ENCODE results near the gene DUSP12. TPM values are rescaled to one million over a fixed set of nuclear protein-coding genes. Genes with fewer than 3 reads are reported as not detected.
A peak's percentile ranks its signal among the peaks of the same experiment; 100 is the strongest.
"Not testable (repeated sequence)": the region's sequence is repeated elsewhere in the genome, so short reads cannot be mapped to it uniquely, and the experiment has no call there.

DUSP12 gene
- polyA plus RNA-seq, 5 donors: 36.2 to 52.8 (median 47.5) TPM

DNA sequence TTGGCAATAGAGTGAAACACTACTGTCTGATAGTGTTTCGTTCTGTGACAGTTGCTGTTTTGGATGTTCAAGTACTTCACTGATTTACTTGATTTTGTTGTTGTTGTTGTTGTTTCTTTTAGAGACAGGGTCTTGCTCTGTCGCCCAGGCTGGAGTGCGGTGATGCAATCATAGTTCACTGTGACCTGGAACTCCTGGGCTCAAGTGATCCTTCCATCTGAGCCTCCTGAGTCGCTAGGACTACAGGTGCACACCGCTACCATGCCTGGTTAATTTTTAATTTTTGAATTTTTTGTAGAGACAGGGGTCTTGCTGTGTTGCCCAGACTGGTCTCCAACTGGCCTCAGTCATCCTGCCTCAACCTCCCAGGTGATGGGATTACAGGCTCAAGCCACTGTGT, 18.9 kb downstream of the DUSP12 start:
- no peak for DNase-seq

- DNase-seq: no peak
Measured at GRCh38 chr1:161768986-161769672, 19.5 kb downstream of the DUSP12 start.

GRCh38 chr1:161769673-161770045, 20.1 kb downstream of the DUSP12 start:
- not testable (repeated sequence) for DNase-seq

- DNase-seq: no peak
Measured at GRCh38 chr1:161770250-161770649, 20.7 kb downstream of the DUSP12 start.

DNA sequence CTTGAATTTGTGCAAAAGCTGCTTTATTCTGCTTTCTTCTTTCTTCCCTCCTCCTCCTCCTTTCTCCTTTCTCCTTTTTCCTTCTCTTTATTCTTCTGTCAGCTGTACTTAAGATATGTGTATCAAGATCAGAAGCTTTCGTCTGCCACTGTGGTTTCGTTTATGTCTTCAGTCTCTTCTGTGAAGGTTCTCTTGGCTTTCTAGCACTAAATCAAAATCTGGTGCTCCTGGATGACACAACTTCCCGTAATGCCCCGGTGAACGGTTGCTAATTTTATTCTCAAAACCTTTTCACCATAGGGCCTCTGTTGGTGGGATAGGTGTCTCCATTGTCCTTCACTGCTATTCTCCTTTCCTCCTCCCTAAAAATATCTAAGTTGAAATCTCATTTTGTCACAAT, 21.6 kb downstream of the DUSP12 start:
- no peak for DNase-seq

GRCh38 chr1:161771973-161772372, 22.4 kb downstream of the DUSP12 start:
- DNase-seq: no peak

DNA sequence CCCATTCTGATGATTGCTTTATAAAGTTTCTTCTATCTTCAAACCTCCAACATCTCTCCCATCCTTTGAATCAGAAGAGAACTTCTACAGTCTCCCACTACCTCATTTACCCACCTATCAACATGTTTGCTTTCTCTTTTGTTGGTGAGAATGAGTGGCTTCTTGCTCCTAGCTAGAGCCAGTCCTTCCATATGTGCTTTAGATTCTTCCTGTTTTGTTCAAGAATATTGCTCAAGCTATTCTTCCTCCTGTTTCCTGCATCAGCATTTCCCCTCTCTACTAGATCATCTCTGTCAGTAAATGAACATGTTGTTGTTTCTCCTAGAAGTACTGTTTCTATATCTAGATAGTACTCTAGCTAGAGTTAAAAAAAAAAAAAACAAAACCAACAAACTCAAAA, 22.8 kb downstream of the DUSP12 start:
- no peak for DNase-seq

- no peak for DNase-seq
Measured at GRCh38 chr1:161773791-161774190, 24.2 kb downstream of the DUSP12 start.

DNA sequence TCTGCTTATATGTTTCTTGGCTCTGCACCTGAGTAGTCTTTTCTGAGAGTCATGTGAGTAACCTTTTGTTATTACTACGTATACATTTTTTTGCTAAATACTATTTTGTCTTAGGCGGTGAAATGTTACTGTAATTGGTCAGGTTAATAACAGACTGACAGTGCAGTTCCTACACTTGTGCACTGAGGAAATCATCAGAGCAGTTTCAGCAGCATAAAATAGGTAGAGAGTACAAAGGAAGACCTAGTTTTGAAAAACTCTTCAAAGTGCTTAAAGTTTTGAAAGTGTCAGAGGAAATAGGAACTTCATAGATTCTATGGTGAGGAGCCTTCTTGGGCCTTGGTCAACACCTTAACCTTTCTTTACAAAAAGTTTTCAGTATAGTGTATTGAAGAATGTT, 27.7 kb downstream of the DUSP12 start:
- no peak for DNase-seq

DNA sequence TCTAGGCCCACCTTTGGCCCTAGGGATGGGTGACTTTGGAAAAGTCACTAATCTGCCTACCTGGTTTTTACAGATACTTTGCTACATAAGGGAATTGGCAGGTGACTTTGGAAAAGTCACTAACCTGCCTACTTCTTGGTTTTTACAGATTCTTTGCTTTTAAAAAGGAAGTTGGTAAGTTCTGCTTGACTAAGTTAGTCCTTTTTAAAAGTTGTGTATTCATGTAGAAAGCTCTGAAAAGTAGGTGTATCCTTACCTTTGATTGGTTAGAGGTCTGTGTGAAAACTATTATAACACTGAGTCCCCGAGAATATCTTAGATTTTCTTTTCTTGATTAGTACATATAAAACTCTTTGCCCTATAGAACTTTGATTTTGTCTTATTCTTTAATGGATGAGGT, 28.9 kb downstream of the DUSP12 start:
- DNase-seq: no peak

- DNase-seq: no peak
Measured at GRCh38 chr1:161779393-161779792, 29.8 kb downstream of the DUSP12 start.

GRCh38 chr1:161781995-161782394, 32.4 kb downstream of the DUSP12 start:
- DNase-seq: no peak

DNA sequence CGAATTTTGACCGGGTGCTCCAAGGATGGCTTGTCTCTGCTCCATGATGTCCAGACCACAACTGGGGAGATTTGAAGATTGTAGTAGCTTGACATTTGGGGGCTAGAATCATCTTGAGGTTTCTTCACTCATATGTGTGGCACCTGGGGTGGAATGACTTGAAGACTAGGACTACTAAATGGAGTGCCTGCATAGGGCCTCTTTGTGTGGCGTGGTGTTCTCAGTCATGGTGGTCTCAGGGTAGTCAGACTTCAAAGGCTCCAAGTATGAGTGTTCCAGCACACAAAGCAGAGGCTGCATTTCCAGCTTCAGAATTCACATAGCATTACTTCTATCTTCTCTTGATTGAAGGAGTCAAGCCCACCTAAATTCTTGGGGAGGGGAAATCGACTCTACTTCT, 33.3 kb downstream of the DUSP12 start:
- no peak for DNase-seq

DNA sequence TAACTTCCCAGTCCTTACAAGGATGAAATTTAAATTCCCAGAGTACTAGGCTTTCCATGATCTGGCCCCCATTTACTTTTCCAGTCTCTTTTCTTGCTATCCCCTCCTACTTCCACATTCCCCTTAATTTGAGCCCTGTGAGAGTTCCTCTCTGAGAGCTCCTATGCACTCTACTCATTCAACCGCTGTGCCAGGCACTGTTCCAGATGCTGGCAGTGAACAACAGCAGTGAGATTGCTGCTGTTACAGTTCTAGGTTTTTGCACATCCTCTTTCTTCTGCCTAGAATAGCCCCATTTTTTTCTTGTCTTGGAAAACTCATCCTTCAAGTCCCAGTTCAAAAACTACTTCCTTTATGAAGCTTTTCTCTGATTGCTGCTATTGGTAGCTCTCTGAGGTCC, 35.4 kb downstream of the DUSP12 start:
- no peak for DNase-seq

DNA sequence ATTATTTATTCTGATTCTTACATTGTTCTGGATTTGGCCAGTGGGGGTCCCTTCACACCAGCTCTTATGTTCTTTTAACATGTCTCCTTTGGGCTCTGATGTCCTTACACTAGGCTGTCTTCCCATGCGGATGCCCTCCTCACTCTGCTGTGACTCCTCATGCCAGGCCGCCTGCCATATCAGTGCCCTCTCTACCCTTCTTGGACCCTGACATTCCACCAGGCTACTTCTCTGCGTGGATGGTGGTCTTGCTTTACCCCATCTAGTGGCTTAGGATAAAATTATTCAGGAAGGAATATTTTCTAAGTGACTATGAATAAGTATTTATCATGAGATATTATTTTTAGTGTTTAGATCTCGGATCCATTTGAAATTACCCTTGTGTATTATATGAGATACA, 37.8 kb downstream of the DUSP12 start:
- no peak for DNase-seq

DNA sequence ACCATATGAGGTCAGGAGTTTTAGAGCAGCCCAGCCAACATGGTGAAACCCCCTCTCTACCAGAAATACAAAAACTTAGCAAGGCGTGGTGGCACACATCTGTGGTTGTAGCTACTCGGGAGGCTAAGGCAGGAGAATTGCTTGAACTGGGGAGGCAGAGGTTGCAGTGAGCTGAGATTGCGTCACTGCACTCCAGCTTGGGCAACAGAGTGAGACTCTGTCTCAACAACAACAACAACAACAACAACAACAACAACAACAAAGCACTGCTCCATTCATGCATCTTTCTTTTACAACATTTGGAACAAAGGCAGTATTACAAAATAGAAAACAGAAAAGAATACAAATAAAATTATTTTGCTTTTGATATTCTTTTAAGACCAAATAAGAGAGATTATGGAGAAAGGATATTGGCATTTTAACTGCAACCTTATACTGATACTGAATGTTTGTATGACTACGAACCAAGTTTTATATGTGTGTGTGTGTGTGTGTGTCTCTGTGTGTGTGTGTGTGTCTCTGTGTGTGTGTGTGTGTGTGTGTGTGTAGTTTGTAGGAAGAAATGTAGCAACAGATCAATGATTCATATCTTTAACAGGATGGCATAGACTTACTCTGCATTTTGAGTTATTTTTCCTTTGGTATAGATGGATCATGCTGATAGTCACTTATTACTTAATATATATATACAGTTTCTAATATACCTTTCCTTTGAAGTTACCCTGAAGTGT, 41.2 kb downstream of the DUSP12 start:
- no peak for DNase-seq

DNA sequence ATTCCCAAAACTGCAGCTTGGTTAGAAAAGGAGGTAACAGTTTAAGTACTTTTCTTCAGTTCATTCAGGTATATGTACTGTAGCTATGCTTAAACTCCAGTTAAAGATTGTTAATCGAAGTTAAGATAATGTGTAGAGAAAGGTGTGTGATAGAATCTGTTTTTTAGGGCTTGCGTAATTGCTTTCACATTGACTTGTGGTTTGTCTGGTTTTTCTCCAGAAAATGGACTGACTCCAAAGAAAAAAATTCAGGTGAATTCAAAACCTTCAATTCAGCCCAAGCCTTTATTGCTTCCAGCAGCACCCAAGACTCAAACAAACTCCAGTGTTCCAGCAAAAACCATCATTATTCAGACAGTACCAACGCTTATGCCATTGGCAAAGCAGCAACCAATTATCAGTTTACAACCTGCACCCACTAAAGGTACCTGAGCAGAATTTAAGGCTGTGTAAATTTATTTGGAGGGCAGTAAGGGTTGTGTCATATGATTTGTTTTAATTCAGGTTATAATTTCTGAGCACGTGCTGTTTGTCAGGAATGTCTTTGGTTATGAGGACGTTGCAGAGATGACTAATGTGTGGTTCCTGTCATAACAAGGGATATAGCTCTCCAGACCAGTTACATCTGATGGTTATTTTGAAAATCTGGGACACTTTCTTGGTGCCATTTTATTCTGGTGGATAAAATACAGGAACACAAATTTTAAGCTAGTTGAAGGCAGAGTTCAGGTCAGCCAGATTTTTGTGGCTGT, 42.5 kb downstream of the DUSP12 start:
- no peak for DNase-seq

- DNase-seq: peak; percentile 18 to 30
Measured at GRCh38 chr1:161792740-161793139, 43.2 kb downstream of the DUSP12 start.

- DNase-seq: no peak
Measured at GRCh38 chr1:161799792-161800191, 50.2 kb downstream of the DUSP12 start.

DNA sequence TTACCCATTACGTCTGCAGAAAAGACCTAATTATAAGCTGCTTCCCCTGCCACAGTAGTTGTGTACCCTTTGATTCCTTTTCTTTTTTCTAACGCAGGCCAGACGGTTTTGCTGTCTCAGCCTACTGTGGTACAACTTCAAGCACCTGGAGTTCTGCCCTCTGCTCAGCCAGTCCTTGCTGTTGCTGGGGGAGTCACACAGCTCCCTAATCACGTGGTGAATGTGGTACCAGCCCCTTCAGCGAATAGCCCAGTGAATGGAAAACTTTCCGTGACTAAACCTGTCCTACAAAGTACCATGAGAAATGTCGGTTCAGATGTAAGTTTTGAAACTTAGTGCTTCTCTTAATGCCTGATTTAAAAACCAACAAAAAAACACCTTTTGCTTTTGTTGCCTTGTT, 52.4 kb downstream of the DUSP12 start:
- DNase-seq: no peak

DNA sequence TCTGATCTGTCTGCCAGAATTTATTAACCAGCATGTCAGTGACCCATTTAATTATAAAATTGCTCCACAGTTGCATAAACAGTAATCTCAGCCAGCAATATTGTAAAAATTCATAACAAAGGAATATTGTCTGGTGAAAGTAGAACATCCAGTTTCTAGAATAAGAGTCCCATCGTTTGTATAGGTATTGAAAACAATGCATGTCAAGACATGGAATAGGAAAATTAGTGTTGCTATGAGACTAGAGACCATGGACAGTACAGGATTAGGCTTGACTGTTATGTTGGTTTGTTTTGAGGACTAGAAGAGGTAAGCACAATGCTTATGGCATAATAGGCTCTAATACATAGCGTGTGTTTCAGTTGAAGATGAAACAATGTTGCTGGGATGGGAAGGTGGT, 53.6 kb downstream of the DUSP12 start:
- DNase-seq: no peak

- no peak for DNase-seq
Measured at GRCh38 chr1:161805399-161806197, 56.0 kb downstream of the DUSP12 start.

Measured in right lung (tissue), 5 donors.